ENCODE results near the gene BRICD5.

- TF ChIP-seq CTCF (IDR thresholded peaks at IDR 0.05) (no peak), POLR2A (IDR thresholded peaks at IDR 0.05) (no peak), EP300 (IDR thresholded peaks at IDR 0.05) (no peak), POLR2AphosphoS5 (IDR thresholded peaks at IDR 0.05) (no peak)
Measured at GRCh38 chr16:2166263-2167067, 44.2 kb downstream of the BRICD5 start.

Data from sigmoid colon (tissue), 4 donors.